B cell (primary cell): ENCODE results near the gene HOXA5. TPM values are rescaled to one million over a fixed set of nuclear protein-coding genes. Genes with fewer than 3 reads are reported as not detected.

Experiments
- polyA plus RNA-seq: library from polyadenylated mRNA; depleted of rRNA; stranded (reverse); fragments of >200 nt; gene quantifications from 2 replicates; pipeline ENCODE4 v1.2.3, GENCODE V29; 2012
- small RNA-seq: library from RNA; depleted of rRNA; stranded (forward); fragments of <200 nt; gene quantifications from one replicate; pipeline ENCODE3, GENCODE V24; 2012; ENCODE audit warnings: low replicate concordance, low read depth; ENCODE audit not compliant: insufficient read length
- total RNA-seq, 2 donors: library from RNA; stranded (reverse); fragments of 120-200 nt in 1 of 2; gene quantifications; 1 replicate in 1 of 2; 2 replicates in 1 of 2; pipeline versions ENCODE4 v1.2.3 to v1.2.4, GENCODE V29; 2013 to 2022

The HOXA5 gene
- total and polyA plus RNA-seq, 2 donors (not counting 1 experiment from before 2014, with no cell fraction given): not detected

Small RNA genes within 50 kb of the gene (small RNA-seq; reads per million reads assigned to genes)
- not detected for gene AC004080.5
- gene RF01977: not detected
- not detected for gene RF02140
- not detected for gene RF02141

Other genes starting within 250 kb of the HOXA5 start
- gene HOXA1, start 47.7 kb downstream of the HOXA5 start, total RNA-seq: 0.37 and 0.87 TPM in 2 replicates
- gene HOXA1, start 47.7 kb downstream of the HOXA5 start, polyA plus RNA-seq: 0.07 and 0.13 TPM in 2 replicates
- not detected in 2 replicates for gene HOXA2, start 41.0 kb downstream of the HOXA5 start, total RNA-seq
- gene HOXA2, start 41.0 kb downstream of the HOXA5 start, polyA plus RNA-seq: not detected in 2 replicates
- 0.24 TPM in 1 of 2 replicates, not detected in the other for gene HOXA4, start 12.9 kb downstream of the HOXA5 start, total RNA-seq
- gene HOXA4, start 12.9 kb downstream of the HOXA5 start, polyA plus RNA-seq: 0.30 TPM in 1 of 2 replicates, not detected in the other
- 0.49 TPM in 1 of 2 replicates, not detected in the other for gene HOXA6, start 4.1 kb upstream of the HOXA5 start, total RNA-seq
- gene HOXA6, start 4.1 kb upstream of the HOXA5 start, polyA plus RNA-seq: 0.18 TPM in 1 of 2 replicates, not detected in the other
- not detected in 2 replicates for gene HOXA3, start 8.9 kb upstream of the HOXA5 start, total RNA-seq
- 0.07 TPM in 1 of 2 replicates, not detected in the other for gene HOXA3, start 8.9 kb upstream of the HOXA5 start, polyA plus RNA-seq
- gene HOXA7, start 13.0 kb upstream of the HOXA5 start, total RNA-seq: not detected in 2 replicates
- 0.37 TPM in 1 of 2 replicates, not detected in the other for gene HOXA7, start 13.0 kb upstream of the HOXA5 start, polyA plus RNA-seq
- not detected in 2 replicates for gene HOXA9, start 21.9 kb upstream of the HOXA5 start, total RNA-seq
- 0.07 TPM in 1 of 2 replicates, not detected in the other for gene HOXA9, start 21.9 kb upstream of the HOXA5 start, polyA plus RNA-seq
- not detected in 2 replicates for gene HOXA10, start 30.6 kb upstream of the HOXA5 start, total RNA-seq
- not detected in 2 replicates for gene HOXA10, start 30.6 kb upstream of the HOXA5 start, polyA plus RNA-seq
- not detected in 2 replicates for gene HOXA11, start 41.6 kb upstream of the HOXA5 start, total RNA-seq
- not detected in 2 replicates for gene HOXA11, start 41.6 kb upstream of the HOXA5 start, polyA plus RNA-seq
- gene HOXA13, start 56.4 kb upstream of the HOXA5 start, total RNA-seq: not detected in 2 replicates
- not detected in 2 replicates for gene HOXA13, start 56.4 kb upstream of the HOXA5 start, polyA plus RNA-seq
- gene EVX1, start 99.1 kb upstream of the HOXA5 start, total RNA-seq: not detected in 2 replicates
- gene EVX1, start 99.1 kb upstream of the HOXA5 start, polyA plus RNA-seq: not detected in 2 replicates